HepG2 (cell line): Measurements from ENCODE around the gene DPP6. TPM values are rescaled to one million over a fixed set of nuclear protein-coding genes. Genes with fewer than 3 reads are reported as not detected.
A peak's percentile ranks its signal among the peaks of the same experiment; 100 is the strongest.

Source experiments
- ATAC-seq: fragments of 200-7000 bp; cut with Tn5 transposase; 3 replicates; pipeline ENCODE4 v1.9.1; 2020; ENCODE audit warnings: mild to moderate bottlenecking, moderate library complexity
- BruUV-seq: library from RNA; stranded (reverse); fragments of 400-500 nt; replicated peaks from 2 replicates; lab custom pipeline; 2021; lab: Mats Ljungman, UMichigan
- CTCF ChIA-PET: fragments of 300-600 bp; formaldehyde crosslinking; extraction: SDS; loops from one replicate; lab custom pipeline; 2021; ENCODE audit warnings: low total read pairs, inconsistent platforms, low intra/inter-chr PET ratio; lab: Yijun Ruan, JAX
- POLR2A ChIA-PET: fragments of 350-600 bp; sonication (Branson Sonifier 250); formaldehyde crosslinking; loops from one replicate; lab custom pipeline; 2020; ENCODE audit warnings: antibody characterized with exemption, inconsistent platforms; lab: Yijun Ruan, JAX
- DNase-seq: peaks from one replicate; pipeline ENCODE4 v3.0.0-alpha.2; 2015; ENCODE audit warnings: low spot score
- FAIRE-seq: peaks from 3 replicates; lab custom pipeline; 2011; peaks lifted over from hg19 to GRCh38; lab: Jason Lieb, UNC
- H2AFZ ChIP-seq: one replicate; pipeline ENCODE4 v1.6.1; 2011; ENCODE audit warnings: low read length, inconsistent platforms
- H3K27ac ChIP-seq: fragments of 300-600 bp; 3 replicates; pipeline ENCODE4 v1.8.0; 2011; ENCODE audit warnings: mixed run types, mild to moderate bottlenecking, mixed read lengths, low read length, inconsistent platforms; ENCODE audit not compliant: insufficient read depth; ENCODE audit errors: extremely low read length
- H3K27me3 ChIP-seq, 2 experiments: fragments of 200-600 bp in 1 of 2; 2 replicates in 1 of 2; 3 replicates in 1 of 2; pipeline versions ENCODE4 v1.6.0 to v1.8.0; 2011; ENCODE audit warnings: low read length in 2 of 2, mild to moderate bottlenecking in 2 of 2, moderate library complexity in 2 of 2, inconsistent platforms in 1 of 2; ENCODE audit not compliant: insufficient read depth in 2 of 2, control insufficient read depth in 1 of 2
- H3K36me3 ChIP-seq, 2 experiments: fragments of 200-600 bp in 1 of 2; replicated peaks in 1 of 2; 2 replicates in 1 of 2; 3 replicates in 1 of 2; pipeline versions ENCODE4 v1.5.1 to v1.8.0; 2011; ENCODE audit warnings: low read length in 2 of 2, inconsistent platforms in 1 of 2; ENCODE audit not compliant: insufficient read depth in 2 of 2, control insufficient read depth in 1 of 2
- H3K4me1 ChIP-seq: 2 replicates; pipeline ENCODE4 v1.5.1; 2012; ENCODE audit warnings: low read length, inconsistent platforms; ENCODE audit not compliant: insufficient read depth
- H3K4me2 ChIP-seq: 2 replicates; pipeline ENCODE4 v1.6.0; 2011; ENCODE audit warnings: low read depth, low read length, inconsistent platforms
- H3K4me3 ChIP-seq, 3 experiments: fragments of 200-600 bp in 1 of 3; sonication (generic), shearing (Covaris generic) in 1 of 3; replicated peaks in 1 of 3; 2 replicates each; pipeline ENCODE4 v1.5.1; 2011 to 2016; ENCODE audit warnings: low read length in 3 of 3, inconsistent platforms in 2 of 3, low read depth in 2 of 3, mild to moderate bottlenecking in 2 of 3, control low read depth in 1 of 3, mixed read lengths in 1 of 3; ENCODE audit not compliant: insufficient read depth in 1 of 3
- H3K79me2 ChIP-seq: one replicate; pipeline ENCODE4 v1.6.1; 2011; ENCODE audit warnings: low read length, inconsistent platforms; ENCODE audit not compliant: insufficient read depth
- H3K9ac ChIP-seq: 2 replicates; pipeline ENCODE4 v1.6.0; 2011; ENCODE audit warnings: mild to moderate bottlenecking, low read depth, low read length, inconsistent platforms; ENCODE audit not compliant: insufficient read depth
- H3K9me3 ChIP-seq: 2 replicates; pipeline ENCODE4 v1.5.1; 2012; ENCODE audit warnings: mild to moderate bottlenecking, low read length
- H4K20me1 ChIP-seq: 2 replicates; pipeline ENCODE4 v1.6.0; 2011; ENCODE audit warnings: inconsistent platforms, mild to moderate bottlenecking, low read length, moderate library complexity; ENCODE audit not compliant: insufficient read depth
- CHD2 ChIP-seq: IDR thresholded peaks from 2 replicates; pipeline ENCODE4 v1.6.1; 2011; ENCODE audit warnings: low read depth, low read length, improper control_type of control experiment
- CTCF ChIP-seq: sonication (generic); formaldehyde crosslinking; IDR thresholded peaks from 2 replicates; pipeline ENCODE4 v1.5.0; 2020; ENCODE audit warnings: mild to moderate bottlenecking, missing genetic modification reagents, moderate library complexity
- ISL2 ChIP-seq: sonication (generic); formaldehyde crosslinking; IDR thresholded peaks from 2 replicates; pipeline ENCODE4 v1.5.0; 2020; ENCODE audit warnings: missing genetic modification reagents
- KDM1A ChIP-seq: IDR thresholded peaks from 2 replicates; pipeline ENCODE4 v1.6.1; 2016; ENCODE audit warnings: missing compliant biosample characterization
- KDM5B ChIP-seq: sonication (generic); formaldehyde crosslinking; IDR thresholded peaks from 2 replicates; pipeline ENCODE4 v1.4.0; 2020; ENCODE audit warnings: missing genetic modification reagents, mild to moderate bottlenecking, borderline replicate concordance
- LCORL ChIP-seq, 2 experiments: fragments of 450-650 bp in 1 of 2; sonication (generic) in 1 of 2; formaldehyde crosslinking in 1 of 2; IDR thresholded peaks; 2 replicates each; pipeline versions ENCODE4 v1.5.0 to v1.6.1; 2017 to 2020; ENCODE audit warnings: antibody characterized with exemption in 1 of 2, missing genetic modification reagents in 1 of 2
- RAD51 ChIP-seq: fragments of 450-650 bp; IDR thresholded peaks from 2 replicates; pipeline ENCODE4 v1.6.1; 2016; ENCODE audit warnings: borderline replicate concordance
- SIX4 ChIP-seq: sonication (generic); formaldehyde crosslinking; IDR thresholded peaks from 2 replicates; pipeline ENCODE4 v1.4.0; 2020; ENCODE audit warnings: missing genetic modification reagents
- SNAI1 ChIP-seq: sonication (generic); formaldehyde crosslinking; IDR thresholded peaks from 2 replicates; pipeline ENCODE4 v1.5.0; 2020; ENCODE audit warnings: mild to moderate bottlenecking, missing genetic modification reagents, borderline replicate concordance
- STAG1 ChIP-seq: sonication (generic); formaldehyde crosslinking; IDR thresholded peaks from 2 replicates; pipeline ENCODE4 v1.4.0; 2020; ENCODE audit warnings: missing genetic modification reagents
- ZNF639 ChIP-seq: conservative IDR thresholded peaks from 2 replicates; pipeline ENCODE4 v1.6.1; 2018; ENCODE audit warnings: missing genetic modification reagents
- WGBS: methylation state at CpG from one replicate; pipeline ENCODE4 v1.1.6; 2017; ENCODE audit warnings: low lambda C conversion rate; 5-methylcytosine and 5-hydroxymethylcytosine counted together
- in situ Hi-C: cut with HindIII; loops from 2 replicates; pipeline ENCODE4 v1.10.0; 2017; ENCODE audit warnings: low pct_unique_long_range_greater_than_20kb; ENCODE audit not compliant: extremely low pct_ligation_motif_present
- intact Hi-C: fragments of 100-400 bp; cut with micrococcal nuclease; formaldehyde crosslinking; loops from one replicate; pipeline ENCODE4 v1.10.0; 2022; ENCODE audit not compliant: unreplicated experiment
- polyA plus RNA-seq, 8 experiments: library from polyadenylated mRNA; depleted of rRNA in 3 of 8; stranded (reverse) in 7 of 8; unstranded in 1 of 8; fragments of >200 nt; fragmentation: Illumina TruSeq in 4 of 8; extraction: Trizol in 4 of 8; gene quantifications; 2 replicates each; pipeline versions ENCODE4 v1.2.1 to v1.2.3, GENCODE V29; 2011 to 2016; ENCODE audit warnings: low read depth in 4 of 8, missing spikeins in 1 of 8, mixed read lengths in 1 of 8; ENCODE audit not compliant: insufficient read depth in 1 of 8
- total RNA-seq, 5 experiments: library from RNA; depleted of rRNA; stranded (reverse); fragments of >200 nt; fragmentation: Illumina TruSeq; extraction: Trizol; gene quantifications; 2 replicates each; pipeline ENCODE4 v1.2.3, GENCODE V29; 2016; ENCODE audit warnings: low read depth in 1 of 5
- TF ChIP-seq, protein P1 (sequence below): sonication (generic); formaldehyde crosslinking; conservative IDR thresholded peaks from 2 replicates; pipeline ENCODE4 v1.8.0; 2022; ENCODE audit warnings: low read depth, missing genetic modification reagents

Gene DPP6
- total and polyA plus RNA-seq, 2 of the 13 experiments (the other 11 are each of a cell fraction or from before 2014, with no cell fraction given): not detected

DNA sequence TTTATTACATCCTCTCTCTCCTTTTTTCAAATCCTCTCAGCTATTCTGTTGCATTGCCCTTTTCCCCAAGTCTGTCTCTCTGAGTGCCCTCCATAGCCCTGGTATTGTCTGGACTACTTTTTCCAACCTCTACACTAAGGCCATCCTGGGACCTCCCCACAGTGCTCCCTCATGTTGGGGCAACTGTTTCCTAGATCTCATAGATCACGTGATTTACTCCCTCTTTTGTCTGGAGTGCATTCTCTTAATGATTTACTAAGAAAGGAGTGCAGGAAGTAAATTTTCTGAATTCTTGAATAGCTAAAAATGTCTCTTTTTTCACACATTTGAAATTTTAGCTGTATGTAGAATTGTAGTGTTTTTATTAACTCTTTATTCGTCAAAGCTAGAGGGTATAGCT is 733.7 kb downstream of the DPP6 start:
- H3K27ac ChIP-seq: no peak overlapping the region
- 0% methylated on average over 2 of the region's 2 CpGs for WGBS
- CTCF ChIA-PET: no interaction called here
- no peaks in the 10 kb centered on the region for H3K4me1 ChIP-seq
- H3K27me3 ChIP-seq: peaks cover 1 to 18% of the 10 kb centered on the region in 2 experiments; a peak in 3 of 5 replicates
- no peak overlapping the region for H3K4me2 ChIP-seq
- peak; percentile 59; the same call in 1 of the 2 replicates for TF ChIP-seq RAD51
- no peak for TF ChIP-seq ISL2 (CRISPR knock-in tag)
- TF ChIP-seq, all 625 proteins: peak for 1
- BruUV-seq: no TSS peak
- H2AFZ ChIP-seq: no peak overlapping the region
- FAIRE-seq: no peak
- no peaks in the 10 kb centered on the region for H3K79me2 ChIP-seq
- H3K4me3 ChIP-seq: no peak overlapping the region
- no peak overlapping the region for H3K9ac ChIP-seq
- no peak for ATAC-seq
- DNase-seq: no peak
- POLR2A ChIA-PET: no interaction called here
- in situ Hi-C loops: no loop called here
- no peaks in the 10 kb centered on the region for H4K20me1 ChIP-seq
- H3K36me3 ChIP-seq: no peaks in the 10 kb centered on the region
- H3K9me3 ChIP-seq: no peaks in the 10 kb centered on the region
- intact Hi-C loops: no loop called here

GRCh38 chr7:154789404-154789803 is 737.2 kb downstream of the DPP6 start:
- ATAC-seq: peak; percentile 78
- BruUV-seq: no TSS peak
- H3K27me3 ChIP-seq: peaks cover 0 to 7% of the 10 kb centered on the region in 2 experiments; a peak in 3 of 5 replicates
- no peaks in the 10 kb centered on the region for H3K4me1 ChIP-seq
- in situ Hi-C loops: no loop called here
- CTCF ChIA-PET: no interaction called here
- FAIRE-seq: peak; percentile 37
- H2AFZ ChIP-seq: no peak overlapping the region
- H3K9ac ChIP-seq: no peak overlapping the region
- H3K27ac ChIP-seq: no peak overlapping the region
- peak; percentile 30 for DNase-seq
- H3K79me2 ChIP-seq: no peaks in the 10 kb centered on the region
- H3K36me3 ChIP-seq: no peaks in the 10 kb centered on the region
- WGBS: 9% methylated on average over 6 of the region's 6 CpGs
- H3K9me3 ChIP-seq: no peaks in the 10 kb centered on the region
- no peaks in the 10 kb centered on the region for H4K20me1 ChIP-seq
- H3K4me3 ChIP-seq: no peak overlapping the region
- POLR2A ChIA-PET: no interaction called here
- H3K4me2 ChIP-seq: no peak overlapping the region
- intact Hi-C loops: no loop called here
- TF ChIP-seq KDM5B (CRISPR knock-in tag) (no peak), LCORL (IDR thresholded peaks at IDR 0.05) (no peak), LCORL (CRISPR knock-in tag; IDR thresholded peaks at IDR 0.05) (no peak), ZNF639 (CRISPR knock-in tag) (no peak), STAG1 (CRISPR knock-in tag) (peak; percentile 64), SNAI1 (CRISPR knock-in tag) (no peak), CHD2 (no peak), CTCF (CRISPR knock-in tag) (peak; percentile 66), KDM1A (no peak), SIX4 (no peak)
- TF ChIP-seq, protein P1, sequence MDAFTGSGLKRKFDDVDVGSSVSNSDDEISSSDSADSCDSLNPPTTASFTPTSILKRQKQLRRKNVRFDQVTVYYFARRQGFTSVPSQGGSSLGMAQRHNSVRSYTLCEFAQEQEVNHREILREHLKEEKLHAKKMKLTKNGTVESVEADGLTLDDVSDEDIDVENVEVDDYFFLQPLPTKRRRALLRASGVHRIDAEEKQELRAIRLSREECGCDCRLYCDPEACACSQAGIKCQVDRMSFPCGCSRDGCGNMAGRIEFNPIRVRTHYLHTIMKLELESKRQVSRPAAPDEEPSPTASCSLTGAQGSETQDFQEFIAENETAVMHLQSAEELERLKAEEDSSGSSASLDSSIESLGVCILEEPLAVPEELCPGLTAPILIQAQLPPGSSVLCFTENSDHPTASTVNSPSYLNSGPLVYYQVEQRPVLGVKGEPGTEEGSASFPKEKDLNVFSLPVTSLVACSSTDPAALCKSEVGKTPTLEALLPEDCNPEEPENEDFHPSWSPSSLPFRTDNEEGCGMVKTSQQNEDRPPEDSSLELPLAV (CRISPR knock-in tag): no peak
